K562 (cell line): ENCODE data around the gene EPB41L2. TPM values are rescaled to one million over a fixed set of nuclear protein-coding genes. Genes with fewer than 3 reads are reported as not detected.

Experiments
- ARID2 ChIP-seq: fragments of 450-650 bp; IDR thresholded peaks from 2 replicates; pipeline ENCODE4 v1.6.1; 2017; ENCODE audit warnings: antibody characterized with exemption, mild to moderate bottlenecking
- BDP1 ChIP-seq: IDR thresholded peaks from 3 replicates; pipeline ENCODE4 v1.6.1; 2011; ENCODE audit not compliant: insufficient read length, insufficient read depth
- CBFA2T3 ChIP-seq: fragments of 450-650 bp; IDR thresholded peaks from 2 replicates; pipeline ENCODE4 v1.6.1; 2017
- CBFB ChIP-seq: sonication (generic); formaldehyde crosslinking; IDR thresholded peaks from 2 replicates; pipeline ENCODE4 v1.4.0; 2020; ENCODE audit warnings: mild to moderate bottlenecking, missing genetic modification reagents
- CREBBP ChIP-seq: IDR thresholded peaks from one replicate; pipeline ENCODE4 v1.6.1; 2012; ENCODE audit warnings: low read depth, mild to moderate bottlenecking, control low read depth, inconsistent platforms, low read length
- E2F3 ChIP-seq: fragments of 250-450 bp; sonication (Bioruptor Pico); IDR thresholded peaks from 2 replicates; pipeline ENCODE4 v1.4.0; 2020; ENCODE audit warnings: mild to moderate bottlenecking
- EP300 ChIP-seq: IDR thresholded peaks from 2 replicates; pipeline ENCODE4 v1.6.1; 2012; ENCODE audit warnings: low read length, improper control_type of control experiment
- ETS2 ChIP-seq: IDR thresholded peaks from 2 replicates; pipeline ENCODE4 v1.6.1; 2016; ENCODE audit warnings: borderline replicate concordance, missing genetic modification characterization, mild to moderate bottlenecking, moderate library complexity, missing compliant biosample characterization; ENCODE audit not compliant: poor library complexity, severe bottlenecking
- GABPA ChIP-seq: fragments of 200-800 bp; sonication (Bioruptor generic); conservative IDR thresholded peaks from 2 replicates; pipeline ENCODE4 v1.6.1; 2016; ENCODE audit warnings: low read depth, missing genetic modification characterization, missing compliant biosample characterization
- GATAD2B ChIP-seq: fragments of 450-650 bp; IDR thresholded peaks from 2 replicates; pipeline ENCODE4 v1.6.1; 2017; ENCODE audit warnings: mild to moderate bottlenecking, borderline replicate concordance
- LARP7 ChIP-seq: fragments of 450-650 bp; IDR thresholded peaks from 2 replicates; pipeline ENCODE4 v1.6.1; 2016
- MEF2A ChIP-seq: IDR thresholded peaks from 2 replicates; pipeline ENCODE4 v1.6.1; 2011; ENCODE audit warnings: low read depth, mild to moderate bottlenecking, low read length, moderate library complexity; ENCODE audit not compliant: control insufficient read depth
- MEIS2 ChIP-seq: fragments of 450-650 bp; IDR thresholded peaks from 2 replicates; pipeline ENCODE4 v1.6.1; 2014; ENCODE audit warnings: mild to moderate bottlenecking; ENCODE audit not compliant: partially characterized antibody
- NFE2L1 ChIP-seq: fragments of 450-650 bp; IDR thresholded peaks from 2 replicates; pipeline ENCODE4 v1.6.1; 2016; ENCODE audit warnings: missing genetic modification characterization, low read depth, mild to moderate bottlenecking, missing compliant biosample characterization, moderate library complexity, borderline replicate concordance
- POLR2G ChIP-seq: fragments of 200-400 bp; formaldehyde crosslinking; IDR thresholded peaks from 2 replicates; pipeline ENCODE4 v1.6.1; 2017; ENCODE audit warnings: low read depth, mild to moderate bottlenecking, antibody characterized with exemption, low read length, moderate library complexity
- ZFX ChIP-seq: sonication (generic); formaldehyde crosslinking; IDR thresholded peaks from 2 replicates; pipeline ENCODE4 v1.8.0; 2022; ENCODE audit warnings: mild to moderate bottlenecking, missing genetic modification reagents, moderate library complexity
- ZNF668 ChIP-seq: fragments of 250-450 bp; sonication (Bioruptor Pico); IDR thresholded peaks from 2 replicates; pipeline ENCODE4 v1.8.0; 2022; ENCODE audit warnings: mild to moderate bottlenecking, inconsistent platforms
- polyA plus RNA-seq, 8 experiments: library from polyadenylated mRNA; depleted of rRNA in 4 of 8; stranded (reverse) in 5 of 8; unstranded in 3 of 8; fragments of >200 nt; fragmentation: Nextera tagmentation in 2 of 8; fragmentation: Illumina TruSeq in 1 of 8; extraction: Ambion mirVana in 2 of 8; extraction: Trizol in 1 of 8; gene quantifications; 2 replicates each; pipeline versions ENCODE4 v1.2.1 to v1.2.3, GENCODE V29; 2011 to 2014; ENCODE audit warnings: inconsistent platforms in 1 of 8, missing spikeins in 1 of 8
- total RNA-seq, 7 experiments: library from RNA; depleted of rRNA in 6 of 7; stranded (reverse); fragments of >200 nt in 6 of 7; fragmentation: Illumina TruSeq in 2 of 7; extraction: Trizol in 2 of 7; gene quantifications; 2 replicates each; pipeline versions ENCODE4 v1.2.1 to v1.2.3, GENCODE V29; 2011 to 2021; ENCODE audit warnings: low replicate concordance in 1 of 7
- TF ChIP-seq, protein P1 (sequence below), 3 experiments: fragments of 200-800 bp in 1 of 3; fragments of 250-450 bp in 1 of 3; fragments of 450-650 bp in 1 of 3; sonication (Bioruptor Pico) in 1 of 3; sonication (Bioruptor generic) in 1 of 3; formaldehyde crosslinking in 1 of 3; IDR thresholded peaks; 2 replicates each; pipeline versions ENCODE4 v1.6.1 to v1.8.0; 2016 to 2022; ENCODE audit warnings: mild to moderate bottlenecking in 2 of 3, missing genetic modification characterization in 2 of 3, missing compliant biosample characterization in 1 of 3, moderate library complexity in 1 of 3
- TF ChIP-seq, protein P2 (sequence below): fragments of 450-650 bp; formaldehyde crosslinking; IDR thresholded peaks from 2 replicates; pipeline ENCODE4 v1.4.0; 2020; ENCODE audit warnings: mild to moderate bottlenecking, moderate library complexity

The EPB41L2 gene
- total and polyA plus RNA-seq, 9 of the 15 experiments (the other 6 are each of a cell fraction or from before 2014, with no cell fraction given): 5.1 to 53.6 (median 25.0) TPM

DNA sequence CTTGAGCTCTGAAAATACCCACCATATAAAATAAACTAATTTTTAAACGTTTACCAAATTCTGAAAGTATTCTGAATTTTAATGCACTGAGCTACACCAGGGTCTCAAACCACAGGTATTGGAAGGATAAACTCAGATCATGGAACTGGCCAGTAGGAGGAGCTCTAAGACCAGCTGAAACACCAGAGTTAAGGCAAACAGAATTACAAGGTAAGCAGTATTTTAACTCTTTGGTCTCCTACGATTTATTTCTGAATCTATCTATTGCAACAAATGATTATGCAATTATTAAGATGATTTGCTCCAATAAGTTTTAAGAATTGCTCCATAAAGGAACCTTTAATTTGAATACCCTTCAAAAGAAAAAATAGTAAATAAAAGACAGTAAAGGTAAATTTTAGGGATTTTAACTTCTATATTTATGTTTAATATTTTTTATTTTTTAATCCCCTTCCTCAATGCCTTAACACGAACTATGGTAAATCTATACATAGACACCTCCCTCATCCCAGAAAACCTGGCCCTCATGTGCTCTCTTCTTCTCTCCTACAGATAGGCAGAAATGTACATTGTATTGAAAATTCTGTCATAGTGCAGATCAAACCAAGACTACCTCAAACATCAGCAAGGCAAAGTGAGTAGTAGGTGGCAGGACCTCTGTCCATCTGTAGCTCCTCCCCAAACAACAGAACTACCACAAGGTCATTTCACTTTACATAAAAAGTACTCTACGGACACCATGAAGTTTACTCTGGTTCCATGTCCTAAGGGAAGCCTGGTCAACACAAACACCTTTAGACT lies 177.5 kb downstream of the EPB41L2 start (continued):
- no peak for TF ChIP-seq GABPA
- 0 out of 2 replicates have a peak, but pooled peaks have one; percentile 43 for TF ChIP-seq ARID2
- TF ChIP-seq LARP7: no peak
- TF ChIP-seq ETS2: no peak
- TF ChIP-seq, protein P1, sequence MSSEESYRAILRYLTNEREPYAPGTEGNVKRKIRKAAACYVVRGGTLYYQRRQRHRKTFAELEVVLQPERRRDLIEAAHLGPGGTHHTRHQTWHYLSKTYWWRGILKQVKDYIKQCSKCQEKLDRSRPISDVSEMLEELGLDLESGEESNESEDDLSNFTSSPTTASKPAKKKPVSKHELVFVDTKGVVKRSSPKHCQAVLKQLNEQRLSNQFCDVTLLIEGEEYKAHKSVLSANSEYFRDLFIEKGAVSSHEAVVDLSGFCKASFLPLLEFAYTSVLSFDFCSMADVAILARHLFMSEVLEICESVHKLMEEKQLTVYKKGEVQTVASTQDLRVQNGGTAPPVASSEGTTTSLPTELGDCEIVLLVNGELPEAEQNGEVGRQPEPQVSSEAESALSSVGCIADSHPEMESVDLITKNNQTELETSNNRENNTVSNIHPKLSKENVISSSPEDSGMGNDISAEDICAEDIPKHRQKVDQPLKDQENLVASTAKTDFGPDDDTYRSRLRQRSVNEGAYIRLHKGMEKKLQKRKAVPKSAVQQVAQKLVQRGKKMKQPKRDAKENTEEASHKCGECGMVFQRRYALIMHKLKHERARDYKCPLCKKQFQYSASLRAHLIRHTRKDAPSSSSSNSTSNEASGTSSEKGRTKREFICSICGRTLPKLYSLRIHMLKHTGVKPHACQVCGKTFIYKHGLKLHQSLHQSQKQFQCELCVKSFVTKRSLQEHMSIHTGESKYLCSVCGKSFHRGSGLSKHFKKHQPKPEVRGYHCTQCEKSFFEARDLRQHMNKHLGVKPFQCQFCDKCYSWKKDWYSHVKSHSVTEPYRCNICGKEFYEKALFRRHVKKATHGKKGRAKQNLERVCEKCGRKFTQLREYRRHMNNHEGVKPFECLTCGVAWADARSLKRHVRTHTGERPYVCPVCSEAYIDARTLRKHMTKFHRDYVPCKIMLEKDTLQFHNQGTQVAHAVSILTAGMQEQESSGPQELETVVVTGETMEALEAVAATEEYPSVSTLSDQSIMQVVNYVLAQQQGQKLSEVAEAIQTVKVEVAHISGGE (CRISPR knock-in tag; IDR thresholded peaks at IDR 0.05): no peak
- TF ChIP-seq CREBBP: no peak
- no peak for TF ChIP-seq MEIS2
- TF ChIP-seq POLR2G: no peak
- TF ChIP-seq GATAD2B: no peak
- TF ChIP-seq E2F3 (CRISPR knock-in tag): no peak
- no peak for TF ChIP-seq ZNF668 (CRISPR knock-in tag)
- no peak for TF ChIP-seq EP300
- TF ChIP-seq CBFA2T3: no peak
- TF ChIP-seq NFE2L1 (tag): no peak
- TF ChIP-seq, protein P2, sequence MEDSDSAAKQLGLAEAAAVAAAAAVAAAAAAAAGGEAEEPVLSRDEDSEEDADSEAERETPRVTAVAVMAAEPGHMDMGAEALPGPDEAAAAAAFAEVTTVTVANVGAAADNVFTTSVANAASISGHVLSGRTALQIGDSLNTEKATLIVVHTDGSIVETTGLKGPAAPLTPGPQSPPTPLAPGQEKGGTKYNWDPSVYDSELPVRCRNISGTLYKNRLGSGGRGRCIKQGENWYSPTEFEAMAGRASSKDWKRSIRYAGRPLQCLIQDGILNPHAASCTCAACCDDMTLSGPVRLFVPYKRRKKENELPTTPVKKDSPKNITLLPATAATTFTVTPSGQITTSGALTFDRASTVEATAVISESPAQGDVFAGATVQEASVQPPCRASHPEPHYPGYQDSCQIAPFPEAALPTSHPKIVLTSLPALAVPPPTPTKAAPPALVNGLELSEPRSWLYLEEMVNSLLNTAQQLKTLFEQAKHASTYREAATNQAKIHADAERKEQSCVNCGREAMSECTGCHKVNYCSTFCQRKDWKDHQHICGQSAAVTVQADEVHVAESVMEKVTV (CRISPR knock-in tag): peak; percentile 94
- TF ChIP-seq MEF2A: no peak
- TF ChIP-seq CBFB (CRISPR knock-in tag): no peak
- no peak for TF ChIP-seq ZFX (CRISPR knock-in tag)
- TF ChIP-seq BDP1: no peak
